ENCODE results near the gene MYO16. TPM values are rescaled to one million over a fixed set of nuclear protein-coding genes. Genes with fewer than 3 reads are reported as not detected.

The MYO16 gene
- total and polyA plus RNA-seq, 12 donors: 0.29 to 5.9 (median 1.4) TPM

DNA sequence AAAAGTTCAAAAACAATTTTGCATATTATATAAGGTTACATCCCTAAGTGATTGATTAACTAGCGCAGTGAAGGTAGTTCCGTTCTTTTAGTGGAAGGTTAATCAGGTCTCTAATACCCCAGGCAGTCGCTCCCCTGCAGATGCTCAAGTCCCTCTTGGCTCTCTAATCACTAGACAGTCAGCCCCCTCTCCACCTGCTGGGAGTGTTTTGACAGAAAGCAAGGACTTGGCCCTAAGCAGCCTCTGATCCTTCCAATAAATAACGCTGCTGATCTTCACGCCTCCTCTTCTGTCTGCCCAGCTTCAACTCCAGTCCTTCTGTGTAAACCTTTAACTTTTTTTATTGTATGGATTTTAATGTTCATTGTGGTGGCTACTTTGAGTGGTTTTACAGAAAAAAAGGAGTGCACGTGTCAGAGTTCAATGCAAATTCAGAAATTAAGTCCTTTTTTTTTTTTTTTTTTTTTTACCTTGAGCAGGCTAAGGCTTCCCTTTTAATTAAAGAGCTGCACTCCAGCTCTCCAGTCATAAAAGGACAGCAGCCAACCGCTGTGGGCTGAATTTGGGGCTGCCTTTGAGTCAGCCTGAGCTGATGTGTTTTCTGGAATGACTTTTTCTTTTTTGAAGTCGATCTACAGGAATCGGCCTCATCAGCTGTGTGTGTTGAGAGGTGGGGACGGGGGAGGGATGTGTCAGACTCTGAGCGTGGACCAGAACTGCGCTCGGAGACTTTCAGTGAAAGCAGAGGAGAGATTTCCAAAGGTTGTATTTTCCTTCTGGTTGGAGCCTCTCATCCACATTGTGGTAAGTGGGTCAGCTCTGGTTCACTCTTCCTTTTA, 33.8 kb upstream of the MYO16 start:
- WGBS, 2 donors: 40 to 43% methylated on average over 13 of the region's 13 CpGs
- no peak for ATAC-seq

DNA sequence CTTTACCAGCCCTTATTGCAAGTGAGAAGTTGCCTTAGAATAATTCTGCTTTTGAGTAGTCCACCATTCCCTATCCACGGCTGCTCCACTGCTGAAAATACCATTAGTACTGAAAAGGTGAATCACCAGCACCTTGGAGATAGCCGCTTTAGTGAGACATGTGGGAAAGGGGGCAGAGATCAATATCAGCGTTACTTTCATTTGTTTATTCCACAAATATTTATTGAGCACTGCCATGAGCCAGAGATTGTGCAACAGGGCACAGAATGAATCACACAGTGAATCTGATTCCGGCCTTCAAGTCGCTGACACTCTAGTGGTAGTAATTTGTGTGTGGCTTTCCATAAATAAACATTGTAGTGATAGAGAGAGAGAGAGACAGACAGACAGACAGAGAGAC, 31.5 kb upstream of the MYO16 start:
- WGBS, 2 donors: 60 to 65% methylated on average over 5 of the region's 5 CpGs
- TF ChIP-seq, protein P1, sequence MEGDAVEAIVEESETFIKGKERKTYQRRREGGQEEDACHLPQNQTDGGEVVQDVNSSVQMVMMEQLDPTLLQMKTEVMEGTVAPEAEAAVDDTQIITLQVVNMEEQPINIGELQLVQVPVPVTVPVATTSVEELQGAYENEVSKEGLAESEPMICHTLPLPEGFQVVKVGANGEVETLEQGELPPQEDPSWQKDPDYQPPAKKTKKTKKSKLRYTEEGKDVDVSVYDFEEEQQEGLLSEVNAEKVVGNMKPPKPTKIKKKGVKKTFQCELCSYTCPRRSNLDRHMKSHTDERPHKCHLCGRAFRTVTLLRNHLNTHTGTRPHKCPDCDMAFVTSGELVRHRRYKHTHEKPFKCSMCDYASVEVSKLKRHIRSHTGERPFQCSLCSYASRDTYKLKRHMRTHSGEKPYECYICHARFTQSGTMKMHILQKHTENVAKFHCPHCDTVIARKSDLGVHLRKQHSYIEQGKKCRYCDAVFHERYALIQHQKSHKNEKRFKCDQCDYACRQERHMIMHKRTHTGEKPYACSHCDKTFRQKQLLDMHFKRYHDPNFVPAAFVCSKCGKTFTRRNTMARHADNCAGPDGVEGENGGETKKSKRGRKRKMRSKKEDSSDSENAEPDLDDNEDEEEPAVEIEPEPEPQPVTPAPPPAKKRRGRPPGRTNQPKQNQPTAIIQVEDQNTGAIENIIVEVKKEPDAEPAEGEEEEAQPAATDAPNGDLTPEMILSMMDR (IDR thresholded peaks at IDR 0.05): no peak
- Histone ChIP-seq H3K4me3 (no peak overlapping the region), H3K36me3 (no peaks in the 10 kb centered on the region), H3K27me3 (peaks cover 0 to 15% (median 4%) of the 10 kb centered on the region in 7 donors), H3K4me1 (no peaks in the 10 kb centered on the region), H3K9me3 (peaks cover 0 to 8% (median 0%) of the 10 kb centered on the region in 11 donors), H3K27ac (no peak overlapping the region)
- no peak for ATAC-seq
- DNase-seq: no peak
- intact Hi-C loops (cut with DNase I): no loop called here

More for the DNA sequence above, 33.8 kb upstream of the MYO16 start:
- Histone ChIP-seq H3K36me3 (no peaks in the 10 kb centered on the region), H3K27ac (no peak overlapping the region), H3K9me3 (no peaks in the 10 kb centered on the region), H3K27me3 (peaks cover 0 to 16% (median 4%) of the 10 kb centered on the region in 7 donors), H3K4me1 (no peaks in the 10 kb centered on the region), H3K4me3 (no peak overlapping the region)
- intact Hi-C loops (cut with DNase I): no loop called here
- no peak for DNase-seq
- TF ChIP-seq, protein P1 (IDR thresholded peaks at IDR 0.05): no peak

DNA sequence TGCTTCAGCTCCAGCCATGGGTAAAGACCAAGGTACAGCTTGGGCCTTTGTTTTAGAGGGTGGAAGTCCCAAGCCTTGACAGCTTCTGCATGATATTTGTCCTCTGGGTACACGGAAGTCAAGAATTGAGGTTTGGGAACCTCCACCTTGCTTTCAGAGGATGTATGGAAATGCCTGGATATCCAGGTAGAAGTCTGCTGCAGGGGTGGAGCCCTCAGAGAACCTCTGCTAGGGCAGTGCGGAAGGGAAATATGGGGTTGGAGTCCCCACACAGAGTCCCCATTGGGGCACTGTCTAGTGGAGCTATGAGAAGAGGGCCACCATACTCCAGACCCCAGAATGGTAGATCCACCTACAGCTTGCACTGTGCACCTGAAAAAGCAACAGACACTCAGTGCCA, 23.0 kb upstream of the MYO16 start:
- peaks cover 0 to 7% (median 0%) of the 10 kb centered on the region in 9 donors for H3K4me1 ChIP-seq
- H3K36me3 ChIP-seq: no peaks in the 10 kb centered on the region
- WGBS, 2 donors: 89 to 98% methylated on average over 2 of the region's 2 CpGs
- H3K4me3 ChIP-seq: no peak overlapping the region
- H3K27me3 ChIP-seq: no peaks in the 10 kb centered on the region
- no peak for DNase-seq
- intact Hi-C loops (cut with DNase I): loop anchor here in 5 of 10 donors (5.0 to 10.0 kb wide), 5 partner anchors 272 to 291 kb away; no protein-coding TSS in a partner anchor
- H3K9me3 ChIP-seq: peaks cover 0 to 25% (median 0%) of the 10 kb centered on the region in 11 donors
- no peak overlapping the region for H3K27ac ChIP-seq
- no peak for ATAC-seq
- TF ChIP-seq, protein P1 (IDR thresholded peaks at IDR 0.05): no peak

DNA sequence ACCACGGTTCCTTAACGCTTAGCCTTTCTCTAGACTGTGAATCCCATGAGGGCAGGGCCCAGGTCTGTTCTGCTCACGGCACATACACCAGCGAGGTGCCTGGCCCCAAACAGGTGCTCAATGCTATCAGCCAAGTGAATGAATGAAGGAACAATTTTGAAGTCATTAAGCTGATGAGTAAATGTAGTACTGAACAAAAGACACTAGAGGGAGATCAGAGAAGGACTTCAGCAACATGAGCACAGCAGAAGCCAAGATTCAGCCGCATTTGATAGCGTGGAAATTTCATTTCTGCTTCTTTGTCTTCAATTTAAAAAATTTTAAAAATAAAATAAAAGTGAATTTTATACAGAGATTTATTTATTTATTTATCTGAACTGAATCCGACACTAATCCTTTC, 20.1 kb upstream of the MYO16 start:
- Histone ChIP-seq H3K27me3 (no peaks in the 10 kb centered on the region), H3K4me3 (no peak overlapping the region), H3K36me3 (no peaks in the 10 kb centered on the region), H3K27ac (no peak overlapping the region), H3K4me1 (peaks cover 0 to 7% (median 0%) of the 10 kb centered on the region in 9 donors), H3K9me3 (peaks cover 0 to 19% (median 0%) of the 10 kb centered on the region in 11 donors)
- TF ChIP-seq, protein P1 (IDR thresholded peaks at IDR 0.05): peak; percentile 19 to 63 (median 56)
- intact Hi-C loops (cut with DNase I): loop anchor here in 6 of 10 donors (2.0 to 10.0 kb wide), 6 partner anchors 275 to 288 kb away; no protein-coding TSS in a partner anchor
- WGBS, 2 donors: 65 to 68% methylated on average over 7 of the region's 7 CpGs
- ATAC-seq (peak in 2 of 8 donors; percentile 64 to 69), DNase-seq (no peak)
